ENCODE results near the gene TMSB10.

DNA sequence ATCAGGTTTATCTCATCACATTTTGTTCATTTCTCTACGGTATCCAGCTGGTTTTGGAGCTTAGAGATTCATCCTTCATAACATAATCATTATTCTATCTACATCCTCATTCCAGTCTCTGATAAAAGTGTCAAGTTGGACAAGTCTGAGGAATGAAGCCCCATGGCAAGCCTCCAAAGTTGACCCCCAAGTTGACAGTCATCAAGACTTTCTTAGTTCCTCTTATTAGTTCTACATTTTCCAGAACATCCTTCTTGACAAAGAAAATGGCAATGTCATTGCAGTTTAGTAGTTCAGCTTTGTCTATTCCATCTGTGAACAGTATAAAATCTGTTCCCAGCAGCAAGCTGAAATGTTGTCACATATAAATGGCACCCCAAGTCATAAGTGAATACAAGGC, 4.5 kb upstream of the TMSB10 start:
- TF ChIP-seq CTCF (conservative IDR thresholded peaks at IDR 0.05 in 1 of 2, IDR thresholded peaks at IDR 0.05 in 1 of 2; ENCODE audit: extremely low read depth in 1 of 2, insufficient read depth in 1 of 2, low read depth in 1 of 2, low read length in 2 of 2) (no peak), EZH2 (IDR thresholded peaks at IDR 0.05; ENCODE audit: borderline replicate concordance, low read length) (no peak)
